Measurements from ENCODE around the gene CPB2.

CPB2 gene

DNA sequence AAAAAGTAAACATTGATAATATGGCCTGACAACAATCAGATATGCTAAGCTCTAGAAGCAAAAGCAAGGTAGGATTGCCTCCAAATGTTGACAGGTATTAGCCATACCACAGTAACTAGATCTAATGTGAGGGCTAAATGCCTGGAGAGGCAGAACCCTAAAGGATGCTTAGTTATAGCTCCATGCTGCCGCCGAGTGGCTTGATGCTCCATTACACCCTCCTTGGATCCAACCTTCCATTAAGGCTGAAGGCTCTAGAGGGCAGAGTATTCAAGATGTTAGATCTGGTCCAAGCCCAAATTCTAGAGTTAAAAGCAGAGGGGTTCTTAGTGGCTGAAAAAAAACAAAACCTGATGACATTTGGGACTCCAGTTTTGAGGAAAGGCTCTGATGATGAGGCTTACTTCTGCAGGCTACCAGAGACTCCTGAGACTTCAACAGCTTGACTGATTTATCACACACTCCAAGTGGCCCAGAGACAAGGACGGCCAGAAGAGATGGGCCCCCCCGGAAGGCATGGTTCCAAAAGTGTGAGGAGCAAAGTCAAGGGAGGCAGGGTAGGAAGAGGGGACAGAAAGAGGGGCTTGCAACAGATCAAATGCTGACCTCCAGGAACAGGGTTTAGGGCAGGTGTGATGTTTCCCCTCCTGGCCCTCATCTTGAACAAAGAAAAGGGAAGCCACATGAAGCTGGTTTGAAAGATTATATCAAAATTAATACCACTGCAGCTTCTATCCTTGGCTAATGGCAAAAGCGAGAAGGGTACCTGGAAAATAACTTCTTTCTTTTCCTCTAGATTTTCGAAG is 21.9 kb upstream of the CPB2 start:
- H3K27ac ChIP-seq = no peak overlapping the region
- TF ChIP-seq ZFX (IDR thresholded peaks at IDR 0.05; ENCODE audit: borderline replicate concordance) = no peak
- TF ChIP-seq, protein P1, sequence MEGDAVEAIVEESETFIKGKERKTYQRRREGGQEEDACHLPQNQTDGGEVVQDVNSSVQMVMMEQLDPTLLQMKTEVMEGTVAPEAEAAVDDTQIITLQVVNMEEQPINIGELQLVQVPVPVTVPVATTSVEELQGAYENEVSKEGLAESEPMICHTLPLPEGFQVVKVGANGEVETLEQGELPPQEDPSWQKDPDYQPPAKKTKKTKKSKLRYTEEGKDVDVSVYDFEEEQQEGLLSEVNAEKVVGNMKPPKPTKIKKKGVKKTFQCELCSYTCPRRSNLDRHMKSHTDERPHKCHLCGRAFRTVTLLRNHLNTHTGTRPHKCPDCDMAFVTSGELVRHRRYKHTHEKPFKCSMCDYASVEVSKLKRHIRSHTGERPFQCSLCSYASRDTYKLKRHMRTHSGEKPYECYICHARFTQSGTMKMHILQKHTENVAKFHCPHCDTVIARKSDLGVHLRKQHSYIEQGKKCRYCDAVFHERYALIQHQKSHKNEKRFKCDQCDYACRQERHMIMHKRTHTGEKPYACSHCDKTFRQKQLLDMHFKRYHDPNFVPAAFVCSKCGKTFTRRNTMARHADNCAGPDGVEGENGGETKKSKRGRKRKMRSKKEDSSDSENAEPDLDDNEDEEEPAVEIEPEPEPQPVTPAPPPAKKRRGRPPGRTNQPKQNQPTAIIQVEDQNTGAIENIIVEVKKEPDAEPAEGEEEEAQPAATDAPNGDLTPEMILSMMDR (IDR thresholded peaks at IDR 0.05) = peak; percentile 94

DNA sequence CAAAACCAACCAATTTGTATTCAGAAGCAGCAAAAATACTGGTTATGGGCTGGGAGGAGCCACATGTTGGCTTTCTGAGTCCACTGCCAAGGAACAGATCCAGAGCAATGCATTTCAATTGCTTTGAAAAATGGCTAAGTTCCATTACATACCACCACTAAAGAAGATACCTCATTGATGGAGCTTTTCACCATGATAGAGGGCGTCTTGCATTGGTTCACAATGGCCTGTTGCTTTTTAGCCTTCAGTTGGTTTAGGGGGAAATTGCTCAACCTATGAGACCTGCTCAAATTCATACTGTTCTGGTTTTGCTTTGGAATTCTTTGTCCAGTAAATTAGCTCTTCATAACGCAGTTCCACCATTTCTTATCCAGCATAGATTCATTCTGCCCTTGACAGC is 21.2 kb upstream of the CPB2 start:
- no peak overlapping the region; the same call in 1 of the 2 replicates for H3K27ac ChIP-seq
- TF ChIP-seq, protein P1 (IDR thresholded peaks at IDR 0.05) = no peak
- no peak for TF ChIP-seq ZFX (IDR thresholded peaks at IDR 0.05; ENCODE audit: borderline replicate concordance)

DNA sequence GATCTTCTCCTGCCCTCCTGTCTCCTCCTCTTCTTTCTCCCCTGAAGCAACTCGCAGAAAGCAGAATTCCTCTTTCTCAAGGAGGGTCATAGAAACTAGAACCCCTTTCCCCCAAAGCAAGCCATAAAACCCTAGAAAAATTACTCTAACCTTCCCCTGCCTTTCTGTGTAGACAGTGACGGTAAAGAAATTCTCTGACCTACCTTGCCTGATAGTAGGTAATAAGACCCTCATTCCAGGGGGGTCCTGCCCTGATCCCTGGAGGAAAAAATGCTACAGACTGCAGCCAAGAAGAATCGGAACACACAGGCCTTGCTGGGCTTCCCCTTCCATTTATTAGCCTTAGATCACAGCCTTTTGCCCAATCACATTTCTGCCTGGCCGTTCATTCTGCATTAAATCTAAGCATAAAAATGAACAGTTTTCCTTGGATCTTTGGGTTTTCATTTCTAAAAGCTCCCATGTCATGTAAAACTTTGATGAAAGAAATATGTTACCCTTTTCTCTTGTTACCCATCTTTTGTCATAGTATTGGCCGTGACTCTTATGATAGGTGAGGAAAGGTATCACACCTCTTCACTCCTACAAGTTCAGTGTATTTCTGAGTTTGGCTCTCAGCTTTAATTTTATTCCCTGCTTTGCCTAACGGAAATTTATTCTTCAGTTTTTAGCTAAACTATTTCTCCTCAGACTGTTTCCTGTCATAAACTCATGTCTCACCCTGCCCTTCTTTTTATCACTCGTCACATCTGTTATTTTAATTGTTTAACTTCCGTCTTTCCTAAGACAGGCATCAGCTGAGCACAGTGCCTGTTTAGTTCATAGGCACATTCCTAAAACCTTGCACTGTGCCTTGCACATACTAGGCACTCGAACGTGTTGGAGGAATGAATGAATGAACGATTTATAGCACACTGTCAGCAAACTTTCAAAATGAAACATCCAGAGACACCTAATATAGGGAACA is 20.4 kb upstream of the CPB2 start:
- TF ChIP-seq, protein P1 (IDR thresholded peaks at IDR 0.05) = no peak
- no peak for TF ChIP-seq ZFX (IDR thresholded peaks at IDR 0.05; ENCODE audit: borderline replicate concordance)

DNA sequence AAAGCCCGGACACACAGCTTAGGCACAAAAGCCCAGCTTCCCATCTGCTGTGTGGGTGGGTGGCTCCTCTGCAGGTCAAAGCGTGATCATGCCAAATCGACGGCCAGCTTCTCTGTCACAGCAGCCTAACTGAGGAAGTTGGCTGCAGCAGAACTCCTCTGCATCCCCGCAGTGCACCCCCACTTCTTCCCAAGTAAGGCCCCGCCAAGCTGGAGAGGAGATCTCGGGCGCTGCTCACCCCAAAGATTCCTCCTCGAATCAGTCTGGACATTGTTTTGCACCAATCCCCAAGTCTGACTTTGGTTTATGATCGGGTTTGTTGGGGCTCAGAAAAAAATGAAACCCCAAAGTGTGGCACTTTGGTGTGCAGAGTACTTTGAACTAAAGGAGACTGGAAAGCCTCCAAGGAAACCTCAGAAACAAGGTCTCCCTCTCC is 19.7 kb upstream of the CPB2 start:
- TF ChIP-seq ZFX (IDR thresholded peaks at IDR 0.05; ENCODE audit: borderline replicate concordance) = no peak
- TF ChIP-seq, protein P1 (IDR thresholded peaks at IDR 0.05) = no peak
- H3K27ac ChIP-seq = no peak overlapping the region

More for the DNA sequence above, 20.4 kb upstream of the CPB2 start:
- H3K27ac ChIP-seq = no peak overlapping the region; the same call in 1 of the 2 replicates

DNA sequence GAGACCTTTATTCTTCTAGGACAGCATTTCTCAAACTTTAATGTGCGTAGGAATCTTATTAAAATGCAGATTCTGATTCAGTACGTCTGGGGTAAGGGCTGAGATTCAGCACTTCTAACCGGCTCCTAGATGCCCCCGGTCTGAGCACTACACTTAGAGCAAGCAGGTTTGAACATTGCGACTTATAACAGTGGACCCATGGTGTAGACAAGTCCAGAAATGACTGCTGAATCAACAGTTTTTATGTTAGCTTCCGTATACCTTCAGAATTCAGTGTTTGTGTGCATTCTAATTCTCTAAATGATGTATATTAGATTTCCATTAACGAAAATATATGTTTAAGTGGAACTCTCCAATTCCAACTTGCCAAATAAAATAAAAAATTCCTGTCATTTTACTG is 17.5 kb upstream of the CPB2 start:
- peak overlapping the region; percentile 42 for H3K27ac ChIP-seq
- no peak for TF ChIP-seq ZFX (IDR thresholded peaks at IDR 0.05; ENCODE audit: borderline replicate concordance)
- TF ChIP-seq, protein P1 (IDR thresholded peaks at IDR 0.05) = no peak

DNA sequence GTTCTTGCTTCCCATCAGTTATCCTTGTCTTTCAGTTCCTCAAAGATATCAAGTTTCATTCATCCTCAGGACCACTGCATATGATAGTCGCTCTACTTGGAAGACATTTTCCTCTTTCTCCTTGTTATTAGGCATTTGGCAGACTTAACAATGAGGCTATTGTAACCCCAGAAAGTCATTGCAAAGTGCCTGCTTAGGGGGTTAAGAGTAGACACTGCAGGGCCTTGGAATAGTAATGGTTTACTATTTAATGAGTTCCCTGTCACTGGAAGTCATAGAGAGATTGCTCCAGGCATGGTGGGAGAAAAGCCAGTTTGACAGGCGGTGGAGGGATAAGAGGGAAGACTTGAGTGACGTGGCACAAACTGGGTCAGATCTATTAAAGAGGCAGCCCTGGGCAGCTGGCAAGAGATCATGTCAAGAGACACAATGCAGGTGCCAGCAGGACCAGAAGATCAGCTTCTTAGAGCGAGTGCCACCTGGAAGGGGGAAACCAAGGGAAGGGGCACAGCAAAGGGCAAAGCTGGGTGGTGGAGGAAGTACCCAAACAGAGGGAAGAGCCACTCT is 16.8 kb upstream of the CPB2 start:
- TF ChIP-seq ZFX (IDR thresholded peaks at IDR 0.05; ENCODE audit: borderline replicate concordance) = no peak
- TF ChIP-seq, protein P1 (IDR thresholded peaks at IDR 0.05) = no peak

More for the DNA sequence above, 16.8 kb upstream of the CPB2 start:
- H3K27ac ChIP-seq = peak overlapping the region; percentile 42

All from 22Rv1 (cell line).